HAP-1 (cell line): ENCODE results near the gene ANK3.

ENCODE experiments used
- DNase-seq, 2 experiments: peaks; one replicate each; pipeline ENCODE4 v3.0.0-alpha.2; 2016 to 2020; ENCODE audit warnings: low spot score in 2 of 2
- H3K27me3 ChIP-seq: fragments of 250-450 bp; sonication (Bioruptor Pico); 2 replicates; pipeline ENCODE4 v1.5.1; 2020; ENCODE audit warnings: low read depth, mild to moderate bottlenecking, moderate library complexity
- H3K36me3 ChIP-seq: fragments of 250-450 bp; sonication (Bioruptor Pico); replicated peaks from 2 replicates; pipeline ENCODE4 v1.5.1; 2020; ENCODE audit warnings: mild to moderate bottlenecking
- H3K4me1 ChIP-seq: fragments of 250-450 bp; sonication (Bioruptor Pico); 2 replicates; pipeline ENCODE4 v1.5.1; 2020; ENCODE audit warnings: mild to moderate bottlenecking
- H3K4me3 ChIP-seq: fragments of 250-450 bp; sonication (Bioruptor Pico); 2 replicates; pipeline ENCODE4 v1.5.1; 2020; ENCODE audit warnings: mild to moderate bottlenecking, moderate library complexity
- H3K9me3 ChIP-seq: fragments of 250-450 bp; sonication (Bioruptor Pico); 2 replicates; pipeline ENCODE4 v1.5.1; 2020; ENCODE audit warnings: mild to moderate bottlenecking, moderate library complexity
- in situ Hi-C: fragments of 300-500 bp; cut with MboI; formaldehyde crosslinking; loops from 3 replicates; pipeline ENCODE4 v1.14.3; 2020; ENCODE audit warnings: low sequenced_read_pairs, inconsistent platforms, mixed read lengths

The ANK3 gene

GRCh38 chr10:60187691-60188090 lies 202.0 kb downstream of the ANK3 start:
- peaks cover 7% of the 10 kb centered on the region; the same call in 1 of the 2 replicates for H3K4me1 ChIP-seq

GRCh38 chr10:60186315-60187071 lies 203.2 kb downstream of the ANK3 start:
- H3K9me3 ChIP-seq, result no peaks in the 10 kb centered on the region
- 0 out of 2 replicates have a peak, but pooled peaks cover 3% of the 10 kb centered on the region for H3K27me3 ChIP-seq
- H3K4me1 ChIP-seq, result peaks cover 7% of the 10 kb centered on the region; the same call in 1 of the 2 replicates
- no peaks in the 10 kb centered on the region for H3K36me3 ChIP-seq
- no peak overlapping the region for H3K4me3 ChIP-seq
- no peak for DNase-seq
- in situ Hi-C loops, result no loop called here

More at GRCh38 chr10:60187691-60188090, 202.0 kb downstream of the ANK3 start:
- 0 out of 2 replicates have a peak, but pooled peaks cover 3% of the 10 kb centered on the region for H3K27me3 ChIP-seq
- no peaks in the 10 kb centered on the region for H3K36me3 ChIP-seq
- DNase-seq, result no peak
- in situ Hi-C loops, result no loop called here
- H3K9me3 ChIP-seq, result no peaks in the 10 kb centered on the region
- no peak overlapping the region for H3K4me3 ChIP-seq

GRCh38 chr10:60185421-60185820 lies 204.3 kb downstream of the ANK3 start:
- in situ Hi-C loops, result no loop called here
- no peak overlapping the region for H3K4me3 ChIP-seq
- no peak for DNase-seq

GRCh38 chr10:60182691-60183090 lies 207.0 kb downstream of the ANK3 start:
- Histone ChIP-seq H3K36me3 (no peaks in the 10 kb centered on the region), H3K4me1 (peaks cover 5% of the 10 kb centered on the region; the same call in 1 of the 2 replicates), H3K4me3 (no peak overlapping the region), H3K27me3 (no peaks in the 10 kb centered on the region), H3K9me3 (no peaks in the 10 kb centered on the region)
- no peak for DNase-seq
- in situ Hi-C loops, result no loop called here

More at GRCh38 chr10:60185421-60185820, 204.3 kb downstream of the ANK3 start:
- no peaks in the 10 kb centered on the region for H3K36me3 ChIP-seq
- no peaks in the 10 kb centered on the region for H3K9me3 ChIP-seq
- H3K4me1 ChIP-seq, result peaks cover 7% of the 10 kb centered on the region; the same call in 1 of the 2 replicates
- 0 out of 2 replicates have a peak, but pooled peaks cover 3% of the 10 kb centered on the region for H3K27me3 ChIP-seq

GRCh38 chr10:60176925-60177324 lies 212.8 kb downstream of the ANK3 start:
- Histone ChIP-seq H3K4me3 (no peak overlapping the region), H3K36me3 (no peaks in the 10 kb centered on the region)

GRCh38 chr10:60175441-60175971 lies 214.2 kb downstream of the ANK3 start:
- Histone ChIP-seq H3K4me3 (no peak overlapping the region), H3K36me3 (no peaks in the 10 kb centered on the region), H3K27me3 (no peaks in the 10 kb centered on the region), H3K4me1 (peaks cover 2% of the 10 kb centered on the region), H3K9me3 (no peaks in the 10 kb centered on the region)
- no peak for DNase-seq
- in situ Hi-C loops, result no loop called here

More at GRCh38 chr10:60176925-60177324, 212.8 kb downstream of the ANK3 start:
- in situ Hi-C loops, result no loop called here
- Histone ChIP-seq H3K4me1 (no peaks in the 10 kb centered on the region; the same call in 1 of the 2 replicates), H3K27me3 (no peaks in the 10 kb centered on the region), H3K9me3 (no peaks in the 10 kb centered on the region)
- no peak for DNase-seq

- no peak for DNase-seq
- no peak overlapping the region for H3K4me3 ChIP-seq
These were observed 217.2 kb downstream of the ANK3 start for GRCh38 chr10:60172363-60172990.

GRCh38 chr10:60171436-60172013 lies 218.2 kb downstream of the ANK3 start:
- in situ Hi-C loops, result no loop called here
- Histone ChIP-seq H3K4me3 (no peak overlapping the region), H3K4me1 (peaks cover 2% of the 10 kb centered on the region), H3K27me3 (no peaks in the 10 kb centered on the region), H3K36me3 (no peaks in the 10 kb centered on the region), H3K9me3 (no peaks in the 10 kb centered on the region)
- DNase-seq, result no peak

More at GRCh38 chr10:60172363-60172990, 217.2 kb downstream of the ANK3 start:
- H3K27me3 ChIP-seq, result no peaks in the 10 kb centered on the region
- H3K9me3 ChIP-seq, result no peaks in the 10 kb centered on the region
- peaks cover 2% of the 10 kb centered on the region for H3K4me1 ChIP-seq
- in situ Hi-C loops, result no loop called here
- H3K36me3 ChIP-seq, result no peaks in the 10 kb centered on the region

GRCh38 chr10:60170250-60170649 lies 219.4 kb downstream of the ANK3 start:
- Histone ChIP-seq H3K4me3 (no peak overlapping the region), H3K9me3 (no peaks in the 10 kb centered on the region), H3K4me1 (peaks cover 2% of the 10 kb centered on the region), H3K36me3 (no peaks in the 10 kb centered on the region), H3K27me3 (no peaks in the 10 kb centered on the region)
- no peak for DNase-seq
- in situ Hi-C loops, result no loop called here

- Histone ChIP-seq H3K4me1 (peaks cover 2% of the 10 kb centered on the region), H3K27me3 (no peaks in the 10 kb centered on the region; the same call in 1 of the 2 replicates), H3K36me3 (no peaks in the 10 kb centered on the region), H3K4me3 (no peak overlapping the region), H3K9me3 (no peaks in the 10 kb centered on the region)
- no peak for DNase-seq
- in situ Hi-C loops, result no loop called here
These were observed 220.6 kb downstream of the ANK3 start for GRCh38 chr10:60169111-60169510.

GRCh38 chr10:60167050-60167449 lies 222.6 kb downstream of the ANK3 start:
- in situ Hi-C loops, result no loop called here
- DNase-seq, result no peak
- peaks cover 2% of the 10 kb centered on the region; the same call in 1 of the 2 replicates for H3K4me1 ChIP-seq

GRCh38 chr10:60163786-60164185 lies 225.9 kb downstream of the ANK3 start:
- DNase-seq, result no peak
- Histone ChIP-seq H3K9me3 (no peaks in the 10 kb centered on the region), H3K4me3 (no peak overlapping the region), H3K27me3 (peaks cover 5% of the 10 kb centered on the region), H3K4me1 (no peaks in the 10 kb centered on the region), H3K36me3 (no peaks in the 10 kb centered on the region)
- in situ Hi-C loops, result no loop called here

More at GRCh38 chr10:60167050-60167449, 222.6 kb downstream of the ANK3 start:
- H3K9me3 ChIP-seq, result no peaks in the 10 kb centered on the region
- H3K36me3 ChIP-seq, result no peaks in the 10 kb centered on the region
- peaks cover 3% of the 10 kb centered on the region; the same call in 1 of the 2 replicates for H3K27me3 ChIP-seq
- no peak overlapping the region for H3K4me3 ChIP-seq

GRCh38 chr10:60162631-60163030 lies 227.0 kb downstream of the ANK3 start:
- in situ Hi-C loops, result no loop called here
- Histone ChIP-seq H3K4me3 (no peak overlapping the region), H3K9me3 (no peaks in the 10 kb centered on the region), H3K27me3 (peaks cover 8% of the 10 kb centered on the region), H3K4me1 (no peaks in the 10 kb centered on the region), H3K36me3 (no peaks in the 10 kb centered on the region)
- DNase-seq, result no peak
